Liver (tissue), 9 donors: ENCODE results near the gene CDC42BPG. TPM values are rescaled to one million over a fixed set of nuclear protein-coding genes. Genes with fewer than 3 reads are reported as not detected.

Source experiments
- DNase-seq: peaks from one replicate; pipeline ENCODE4 v3.0.0-alpha.2; 2017; ENCODE audit warnings: low spot score
- H3K27ac ChIP-seq, 2 donors: one replicate each; pipeline ENCODE4 v1.7.0; 2013; ENCODE audit warnings: inconsistent platforms in 2 of 2, low read length in 2 of 2, control low read depth in 1 of 2, low read depth in 1 of 2, mild to moderate bottlenecking in 1 of 2
- H3K27me3 ChIP-seq, 4 donors: one replicate each; pipeline versions ENCODE4 v1.6.1 to v1.7.0; 2013; ENCODE audit warnings: low read length in 3 of 4, inconsistent platforms in 1 of 4, mild to moderate bottlenecking in 1 of 4, moderate library complexity in 1 of 4; ENCODE audit not compliant: control insufficient read depth in 4 of 4, insufficient read depth in 4 of 4
- H3K36me3 ChIP-seq, 4 donors: one replicate each; pipeline versions ENCODE4 v1.6.1 to v1.7.0; 2013; ENCODE audit warnings: low read length in 3 of 4, mild to moderate bottlenecking in 3 of 4, low read depth in 1 of 4, moderate library complexity in 1 of 4; ENCODE audit not compliant: control insufficient read depth in 4 of 4, insufficient read depth in 3 of 4
- H3K4me1 ChIP-seq, 4 donors: one replicate each; pipeline versions ENCODE4 v1.6.1 to v1.7.0; 2013; ENCODE audit warnings: low read length in 3 of 4, mild to moderate bottlenecking in 3 of 4, moderate library complexity in 1 of 4; ENCODE audit not compliant: control insufficient read depth in 4 of 4, insufficient read depth in 4 of 4
- H3K4me3 ChIP-seq, 3 donors: one replicate each; pipeline versions ENCODE4 v1.6.1 to v1.7.0; 2013; ENCODE audit warnings: low read length in 3 of 3, control low read depth in 1 of 3, low read depth in 1 of 3, mild to moderate bottlenecking in 1 of 3
- H3K9ac ChIP-seq, 2 donors: one replicate each; pipeline ENCODE4 v1.7.0; 2013; ENCODE audit warnings: low read length in 2 of 2, mild to moderate bottlenecking in 2 of 2, moderate library complexity in 2 of 2, control low read depth in 1 of 2, low read depth in 1 of 2
- H3K9me3 ChIP-seq, 4 donors: one replicate each; pipeline versions ENCODE4 v1.6.1 to v1.7.0; 2013; ENCODE audit warnings: low read length in 3 of 4; ENCODE audit not compliant: control insufficient read depth in 4 of 4
- CTCF ChIP-seq: fragments of 150-350 bp; IDR thresholded peaks from 2 replicates; pipeline ENCODE4 v1.5.1; 2017; ENCODE audit warnings: improper control_type of control experiment, low read depth, low read length; ENCODE audit not compliant: missing input control
- EGR1 ChIP-seq, 2 donors: IDR thresholded peaks; 2 replicates each; pipeline ENCODE4 v1.6.1; 2016 to 2018; ENCODE audit warnings: antibody characterized with exemption in 2 of 2, low read depth in 2 of 2
- GABPA ChIP-seq, 2 donors: IDR thresholded peaks in 1 of 2; conservative IDR thresholded peaks in 1 of 2; 2 replicates each; pipeline ENCODE4 v1.6.1; 2016; ENCODE audit warnings: antibody characterized with exemption in 2 of 2, mild to moderate bottlenecking in 1 of 2, moderate library complexity in 1 of 2
- HNF4A ChIP-seq, 2 donors: conservative IDR thresholded peaks; 2 replicates each; pipeline ENCODE4 v1.6.1; 2016; ENCODE audit warnings: antibody characterized with exemption in 2 of 2, mild to moderate bottlenecking in 2 of 2
- MAX ChIP-seq: IDR thresholded peaks from 2 replicates; pipeline ENCODE4 v1.6.1; 2016; ENCODE audit warnings: antibody characterized with exemption
- NR2F2 ChIP-seq: IDR thresholded peaks from 2 replicates; pipeline ENCODE4 v1.6.1; 2016; ENCODE audit warnings: antibody characterized with exemption
- RAD21 ChIP-seq, 2 donors: IDR thresholded peaks; 2 replicates each; pipeline ENCODE4 v1.6.1; 2016; ENCODE audit warnings: antibody characterized with exemption in 2 of 2, mild to moderate bottlenecking in 2 of 2
- REST ChIP-seq: IDR thresholded peaks from 2 replicates; pipeline ENCODE4 v1.6.1; 2016; ENCODE audit warnings: antibody characterized with exemption, mild to moderate bottlenecking
- YY1 ChIP-seq: IDR thresholded peaks from 2 replicates; pipeline ENCODE4 v1.6.1; 2016; ENCODE audit warnings: antibody characterized with exemption, mild to moderate bottlenecking
- WGBS: extraction: QIAGEN DNeasy Blood & Tissue Kit; methylation state at CpG from one replicate; pipeline ENCODE4 v1.1.7; 2013; 5-methylcytosine and 5-hydroxymethylcytosine counted together
- polyA plus RNA-seq, 2 donors: library from polyadenylated mRNA; stranded (reverse) in 1 of 2; unstranded in 1 of 2; fragments of 200-250 nt in 1 of 2; fragments of >200 nt in 1 of 2; fragmentation: Nextera tagmentation in 1 of 2; extraction: Ambion mirVana in 1 of 2; gene quantifications; one replicate each; pipeline versions ENCODE4 v1.2.1 to v1.2.3, GENCODE V29; 2013 to 2015
- total RNA-seq, 2 donors: library from RNA; depleted of rRNA; stranded (reverse); fragments of >200 nt; gene quantifications; one replicate each; pipeline ENCODE4 v1.2.3, GENCODE V29; 2014
- donor health status: healthy.
- donor health status: healthy.
- donor health status: healthy.
- donor health status: healthy.
- donor health status: healthy.

Gene CDC42BPG
- total and polyA plus RNA-seq, 4 donors, result 0.18 to 1.2 (median 0.58) TPM

- no peak for DNase-seq
Observed at GRCh38 chr11:64849598-64850356, 5.3 kb upstream of the CDC42BPG start.

More at GRCh38 chr11:64849598-64850356, 5.3 kb upstream of the CDC42BPG start:
- no peak overlapping the region for H3K4me3 ChIP-seq
- peaks cover 12 to 37% (median 30%) of the 10 kb centered on the region in 4 donors for H3K4me1 ChIP-seq
- no peak for TF ChIP-seq YY1
- peak; percentile 36 to 53 for TF ChIP-seq HNF4A (conservative IDR thresholded peaks at IDR 0.05)
- TF ChIP-seq REST, result no peak
- no peak for TF ChIP-seq CTCF
- TF ChIP-seq RAD21 (IDR thresholded peaks at IDR 0.05), result peak; percentile 34 to 69
- TF ChIP-seq EGR1 (IDR thresholded peaks at IDR 0.05; ENCODE audit: low read depth in 2 of 2), result no peak
- no peak for TF ChIP-seq MAX
- TF ChIP-seq GABPA (IDR thresholded peaks at IDR 0.05 in 1 of 2, conservative IDR thresholded peaks at IDR 0.05 in 1 of 2), result no peak
- no peak for TF ChIP-seq NR2F2
- peak overlapping the region; percentile 11 to 73 for H3K27ac ChIP-seq
- no peaks in the 10 kb centered on the region for H3K9me3 ChIP-seq
- no peak overlapping the region for H3K9ac ChIP-seq
- 82% methylated on average over 19 of the region's 19 CpGs for WGBS
- H3K27me3 ChIP-seq, result no peaks in the 10 kb centered on the region
- H3K36me3 ChIP-seq, result peaks cover 0 to 8% (median 2%) of the 10 kb centered on the region in 4 donors
